GM19240 (cell line): ENCODE results near the gene CPPED1.
"Not testable (repeated sequence)": the region's sequence is repeated elsewhere in the genome, so short reads cannot be mapped to it uniquely, and the experiment has no call there.

Experiments used
- DNase-seq: peaks from one replicate; pipeline ENCODE4 v3.0.0; 2011; ENCODE audit warnings: low spot score; ENCODE audit not compliant: insufficient read length

CPPED1 gene

GRCh38 chr16:12803203-12804093, at the start of gene CPPED1:
CPPED1 (minus strand) TSS chr16:12803887; CDS start chr16:12803776, 111 bp downstream.
- DNase-seq: peak; percentile 76

DNA sequence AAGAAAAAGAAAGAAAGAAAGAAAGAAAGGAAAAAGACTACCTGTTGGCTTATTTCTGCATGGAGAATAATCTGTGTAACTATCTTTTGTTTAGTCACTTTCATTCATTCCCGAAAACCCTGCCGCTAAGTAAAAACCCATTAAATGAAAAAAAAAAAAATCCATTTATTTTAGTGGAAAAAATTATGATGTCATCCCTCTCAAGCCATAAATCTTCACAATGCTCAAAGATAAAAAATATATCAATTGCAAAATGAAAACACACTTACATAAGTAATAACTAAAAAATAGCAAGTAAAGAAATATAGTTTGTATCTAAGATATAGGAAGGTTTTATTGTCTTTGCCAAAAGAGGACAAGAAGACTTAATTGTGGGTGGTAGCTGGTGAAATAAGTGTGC, 46.5 kb upstream of the CPPED1 start:
- DNase-seq: no peak

DNA sequence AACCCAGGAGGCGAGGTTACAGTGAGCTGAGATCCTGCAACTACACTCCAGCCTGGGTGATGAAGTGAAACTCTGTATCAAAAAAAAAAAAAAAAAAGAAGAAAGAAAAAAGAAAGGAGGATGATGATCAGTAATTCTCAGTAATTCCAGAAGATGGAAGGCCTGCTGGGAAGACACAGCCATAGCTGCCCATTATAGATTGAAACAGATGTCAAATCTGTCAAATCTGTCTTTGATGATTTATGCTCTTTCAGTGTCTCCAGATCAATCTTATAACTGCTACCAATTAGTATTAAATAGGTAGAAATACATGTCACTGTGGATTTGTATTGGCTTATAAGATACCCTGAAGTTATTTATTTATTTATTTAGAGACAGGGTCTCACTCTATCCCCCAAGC, 42.9 kb upstream of the CPPED1 start:
- DNase-seq: no peak

DNA sequence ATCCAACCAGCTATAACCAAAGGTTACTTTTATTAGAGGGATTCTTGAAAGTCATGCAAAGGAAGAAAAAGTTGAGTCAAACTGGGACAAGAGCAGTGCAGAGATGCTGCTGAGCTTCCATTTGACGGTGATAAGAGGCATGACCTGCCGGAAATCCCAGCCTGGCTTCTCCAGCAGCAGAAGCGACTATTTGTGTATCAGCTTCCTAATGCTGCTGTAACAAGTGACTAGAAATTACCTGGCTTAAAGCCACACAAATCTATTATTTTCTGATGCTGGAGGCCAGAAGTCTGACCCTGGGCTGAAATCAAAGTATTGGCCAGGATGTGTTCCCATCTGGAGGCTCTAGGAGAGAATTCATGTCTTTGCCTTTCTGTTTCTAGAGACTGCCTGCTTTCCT, 41.6 kb upstream of the CPPED1 start:
- no peak for DNase-seq

DNA sequence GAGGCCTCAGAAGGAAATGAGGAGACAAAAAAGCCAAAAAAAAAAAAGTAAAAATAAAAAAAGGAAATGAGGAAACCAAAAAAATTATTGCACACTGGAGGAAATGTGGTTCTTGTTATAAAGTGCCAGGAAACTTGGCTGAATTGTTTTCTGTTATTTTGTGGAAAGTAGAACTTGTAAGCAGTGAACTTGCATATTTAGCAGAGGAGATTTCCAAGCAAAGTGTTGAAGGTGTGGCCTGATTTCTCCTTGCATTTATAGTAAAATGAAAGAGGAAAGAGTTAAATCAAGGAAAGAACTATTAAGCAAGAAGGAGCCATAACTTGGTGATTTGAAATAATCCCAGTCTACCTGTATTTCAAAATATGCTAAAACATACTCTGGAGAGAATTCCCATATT, 34.1 kb upstream of the CPPED1 start:
- no peak for DNase-seq

- no peak for DNase-seq
Measured at GRCh38 chr16:12837291-12837690, 33.6 kb upstream of the CPPED1 start.

DNA sequence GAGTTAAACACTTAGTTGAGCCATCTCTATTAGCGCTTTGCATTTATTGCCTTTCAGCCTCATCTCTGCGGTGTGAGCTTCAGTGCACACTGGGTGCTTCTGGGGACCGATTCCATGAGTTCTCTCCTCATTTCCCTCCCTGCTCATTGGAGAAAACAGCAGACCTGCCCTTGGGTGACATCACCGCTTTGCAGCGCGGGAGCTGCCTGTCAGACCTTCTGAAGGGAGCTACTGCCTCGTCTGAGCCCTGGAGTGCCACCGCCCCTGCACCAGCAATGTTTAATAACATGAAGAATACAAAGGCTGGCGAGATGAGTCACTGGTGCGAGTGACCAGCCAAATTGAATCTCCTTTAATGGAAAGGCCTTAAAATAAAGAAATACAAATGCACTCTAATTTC, 30.2 kb upstream of the CPPED1 start:
- no peak for DNase-seq

DNA sequence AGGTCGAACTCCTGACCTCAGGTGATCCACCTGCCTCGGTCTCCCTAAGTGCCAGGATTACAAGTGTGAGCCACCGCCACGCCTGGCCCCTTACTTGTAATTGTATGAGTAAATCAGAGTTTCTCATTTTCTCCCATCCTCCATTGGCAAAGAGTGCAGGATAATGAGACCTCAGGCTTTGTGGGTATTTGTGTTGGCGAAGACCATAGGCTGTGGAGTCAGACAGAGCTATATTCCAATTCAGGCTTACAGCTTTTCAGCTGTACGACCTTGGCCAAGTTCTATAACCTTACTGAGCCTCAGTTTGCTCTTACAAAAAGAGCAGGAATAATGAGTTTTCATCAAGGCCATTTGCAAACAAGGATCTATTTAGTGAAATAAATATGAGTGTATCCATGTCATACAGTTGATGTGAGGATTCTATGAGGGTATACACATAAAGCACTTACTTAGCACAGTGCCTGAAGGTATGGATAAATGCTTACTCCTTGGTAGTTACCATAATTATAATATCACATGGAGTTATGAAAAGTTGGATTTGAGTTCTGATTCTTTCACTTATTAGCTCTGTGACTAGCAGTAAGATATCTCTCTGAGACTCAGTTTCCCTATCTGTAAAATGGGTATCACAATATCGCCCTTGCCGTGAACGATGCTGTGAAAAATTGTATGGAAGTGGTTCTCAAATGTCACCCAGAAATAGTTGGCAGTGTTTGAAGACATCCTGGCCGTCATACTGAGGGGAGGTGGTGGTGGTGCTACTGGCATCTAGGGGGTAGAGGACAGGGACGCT, 25.6 kb upstream of the CPPED1 start:
- DNase-seq: no peak

DNA sequence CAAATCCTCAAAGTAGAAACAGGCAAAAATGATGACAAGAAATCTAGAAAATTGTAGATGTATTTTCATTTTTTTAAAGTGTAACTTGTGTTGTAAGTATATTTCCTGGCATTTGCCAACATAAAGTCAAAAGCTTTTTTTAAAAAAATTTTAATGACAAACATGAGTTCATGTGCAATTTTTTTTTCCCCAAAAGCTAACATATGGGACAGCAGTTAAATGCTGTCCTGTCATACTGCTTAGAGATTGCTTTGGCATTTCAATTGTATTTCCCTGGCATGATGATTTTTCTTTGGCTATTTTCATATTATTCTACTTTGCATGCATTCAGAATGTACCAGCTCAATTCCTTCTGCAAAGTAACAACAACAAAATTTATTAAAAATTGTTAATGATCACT, 24.5 kb upstream of the CPPED1 start:
- DNase-seq: no peak

DNA sequence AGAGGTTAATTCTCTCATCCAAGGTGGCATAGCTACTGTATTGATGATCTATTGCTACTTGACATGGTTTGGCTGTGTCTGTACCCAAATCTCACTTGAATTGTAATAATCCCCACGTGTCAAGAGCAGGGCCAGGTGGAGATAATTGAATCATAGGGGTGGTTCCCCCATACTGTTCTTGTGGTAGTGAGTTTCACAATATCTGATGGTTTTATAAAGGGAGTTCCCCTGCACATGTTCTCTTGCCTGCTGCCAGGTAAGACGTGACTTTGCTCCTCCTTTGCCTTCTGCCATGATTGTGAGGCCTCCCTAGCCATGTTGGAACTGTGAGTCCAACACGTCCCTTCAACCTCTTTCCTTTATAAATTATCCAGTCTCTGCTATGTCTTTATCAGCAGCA, 22.9 kb upstream of the CPPED1 start:
- no peak for DNase-seq

DNA sequence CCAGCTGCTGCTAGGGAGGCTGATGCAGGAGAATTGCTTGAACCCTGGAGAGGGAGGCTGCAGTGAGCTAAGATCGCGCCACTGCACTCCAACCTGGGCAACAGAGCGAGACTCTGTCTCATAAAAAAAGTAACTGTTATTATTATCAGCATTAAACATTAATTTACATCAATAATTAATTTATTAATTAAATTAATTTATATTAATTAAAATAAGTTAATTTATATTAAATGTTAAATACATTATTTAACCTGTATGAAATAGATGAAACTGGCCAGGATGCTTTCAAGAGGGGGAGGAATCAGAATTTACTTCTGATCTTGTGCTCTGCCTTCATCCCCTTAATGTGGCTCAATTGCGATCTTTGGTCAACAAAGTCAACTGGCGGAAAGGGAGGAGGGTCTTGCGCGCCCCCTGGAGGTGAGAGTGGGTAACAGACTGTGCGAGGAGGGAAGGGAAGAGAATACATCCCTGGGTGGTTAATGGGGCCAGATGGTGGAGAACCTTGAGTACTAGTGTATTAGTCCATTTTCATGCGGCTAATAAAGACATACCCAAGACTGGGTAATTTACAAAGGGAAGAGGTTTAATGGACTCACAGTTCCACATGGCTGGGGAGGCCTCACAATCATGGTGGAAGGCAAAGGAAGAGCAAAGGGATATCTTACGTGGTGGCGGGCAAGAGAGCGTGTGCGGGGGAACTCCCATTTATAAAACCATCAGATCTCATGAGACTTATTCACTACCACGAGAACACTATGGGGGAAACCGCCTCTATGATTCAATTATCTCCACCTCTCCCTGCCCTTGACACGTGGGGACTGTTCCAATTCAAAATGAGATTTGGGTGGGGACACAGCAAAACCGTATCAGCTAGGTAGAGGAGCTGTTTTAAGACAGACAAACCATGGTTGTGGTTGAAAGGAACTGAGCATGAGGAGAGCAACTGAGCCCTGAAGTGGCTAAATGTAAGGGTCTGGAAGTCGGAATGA, 15.7 kb upstream of the CPPED1 start:
- DNase-seq: peak; percentile 69

- DNase-seq: no peak
Measured at GRCh38 chr16:12818326-12818725, 14.6 kb upstream of the CPPED1 start.

DNA sequence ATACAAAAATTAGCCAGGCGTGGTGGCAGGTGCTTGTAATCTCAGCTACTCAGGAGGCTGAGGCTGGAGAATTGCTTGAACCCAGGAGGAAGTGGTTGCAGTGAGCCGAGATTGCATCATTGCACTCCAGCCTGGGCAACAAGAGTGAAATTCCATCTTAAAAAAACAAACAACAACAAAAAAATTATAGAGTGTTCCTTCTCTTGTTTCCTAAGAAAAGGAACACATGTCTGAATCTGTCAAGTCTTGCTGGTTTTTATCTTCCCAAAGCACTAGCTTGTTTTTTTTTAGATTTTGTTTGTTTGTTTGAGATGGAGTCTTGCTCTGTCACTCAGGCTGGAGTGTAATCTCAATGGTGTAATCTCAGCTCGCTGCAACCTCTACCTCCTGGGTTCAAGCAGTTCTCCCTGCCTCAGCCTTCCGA, 13.1 kb upstream of the CPPED1 start:
- DNase-seq: not testable (repeated sequence)

DNA sequence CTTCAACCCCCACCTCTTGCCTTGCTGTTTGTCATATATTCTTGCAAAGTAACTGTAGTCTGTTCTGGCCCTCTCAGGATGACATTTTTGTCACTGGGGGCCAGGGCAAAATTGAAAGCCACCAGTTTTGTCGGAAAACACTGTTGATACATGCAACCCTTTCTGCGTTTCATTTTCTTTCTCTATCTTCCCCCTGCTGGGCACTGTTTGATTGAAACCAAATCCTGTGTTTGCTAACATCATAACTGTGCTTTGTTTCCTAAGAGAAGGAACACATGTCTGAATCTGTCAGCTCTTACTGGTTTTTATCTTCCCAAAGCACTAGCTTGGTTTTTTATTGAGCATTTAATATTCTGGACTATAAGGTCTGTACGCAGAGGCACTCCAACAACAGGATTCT, 11.7 kb upstream of the CPPED1 start:
- DNase-seq: no peak

DNA sequence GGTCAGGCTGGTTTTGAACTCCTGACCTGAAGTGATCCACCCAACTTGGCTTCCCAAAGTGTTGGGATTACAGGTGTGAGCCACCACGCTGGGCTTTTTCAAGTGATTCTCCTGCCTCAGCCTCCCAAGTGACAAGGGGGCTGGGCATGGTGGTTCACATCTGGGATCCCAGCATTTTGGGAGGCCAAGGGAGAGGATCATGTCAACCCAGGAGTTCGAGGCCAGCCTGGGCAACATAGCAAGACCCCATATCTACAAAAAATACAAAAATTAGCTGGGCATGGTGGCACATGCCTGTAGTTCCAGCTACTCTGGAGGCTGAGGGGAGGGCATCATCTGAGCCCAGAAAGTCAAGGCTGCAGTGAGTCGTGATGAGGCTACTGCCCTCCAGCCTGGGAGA, 10.0 kb upstream of the CPPED1 start:
- not testable (repeated sequence) for DNase-seq

DNA sequence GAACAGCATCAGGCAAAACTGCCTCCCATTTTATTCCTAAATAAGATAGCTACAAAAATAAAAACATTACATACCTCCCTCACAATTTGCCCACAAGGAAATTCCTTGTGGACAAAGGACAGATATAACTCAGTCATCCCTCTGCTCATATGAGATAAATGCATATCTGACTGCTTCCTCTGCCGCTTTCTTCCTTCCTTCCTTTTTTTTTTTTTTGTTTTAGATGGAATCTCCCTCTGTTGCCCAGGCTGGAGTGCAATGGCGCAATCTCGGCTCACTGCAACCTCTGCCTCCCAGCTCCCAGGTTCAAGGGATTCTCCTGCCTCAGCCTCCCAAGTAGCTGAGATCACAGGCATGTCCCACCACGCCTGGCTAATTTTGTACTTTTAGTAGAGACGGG, 9.6 kb upstream of the CPPED1 start:
- not testable (repeated sequence) for DNase-seq

GRCh38 chr16:12811441-12812383, 8.0 kb upstream of the CPPED1 start:
- no peak for DNase-seq

DNA sequence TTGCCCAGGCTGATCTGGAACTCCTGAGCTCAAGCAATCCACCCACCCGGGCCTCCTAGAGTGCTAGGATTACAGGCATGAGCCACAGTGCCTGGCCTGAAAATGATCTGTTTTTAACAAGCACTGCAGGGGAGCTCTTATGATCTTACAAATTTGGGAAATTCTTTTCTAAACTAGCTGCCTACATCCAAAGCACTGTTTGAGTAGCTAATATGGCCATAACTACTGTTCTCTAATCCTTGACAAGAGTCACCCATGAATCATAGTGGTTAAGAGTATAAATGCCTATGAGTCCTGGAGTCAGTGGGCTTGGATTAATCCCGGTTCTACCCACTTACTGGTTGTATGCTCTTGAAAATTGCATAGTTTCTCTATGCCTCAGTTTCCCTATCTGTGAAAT, 1.4 kb upstream of the CPPED1 start:
- no peak for DNase-seq

GRCh38 chr16:12804395-12804794, 708 bp upstream of the CPPED1 start:
- no peak for DNase-seq

- no peak for DNase-seq
Measured at GRCh38 chr16:12802661-12803060, 1.0 kb downstream of the CPPED1 start.
